ENCODE measurements around the gene CYP2C18. TPM values are rescaled to one million over a fixed set of nuclear protein-coding genes. Genes with fewer than 3 reads are reported as not detected.
"Not testable (repeated sequence)": the region's sequence is repeated elsewhere in the genome, so short reads cannot be mapped to it uniquely, and the experiment has no call there.

Gene CYP2C18
- total RNA-seq, result 1.1 and 1.2 TPM in 2 replicates

DNA sequence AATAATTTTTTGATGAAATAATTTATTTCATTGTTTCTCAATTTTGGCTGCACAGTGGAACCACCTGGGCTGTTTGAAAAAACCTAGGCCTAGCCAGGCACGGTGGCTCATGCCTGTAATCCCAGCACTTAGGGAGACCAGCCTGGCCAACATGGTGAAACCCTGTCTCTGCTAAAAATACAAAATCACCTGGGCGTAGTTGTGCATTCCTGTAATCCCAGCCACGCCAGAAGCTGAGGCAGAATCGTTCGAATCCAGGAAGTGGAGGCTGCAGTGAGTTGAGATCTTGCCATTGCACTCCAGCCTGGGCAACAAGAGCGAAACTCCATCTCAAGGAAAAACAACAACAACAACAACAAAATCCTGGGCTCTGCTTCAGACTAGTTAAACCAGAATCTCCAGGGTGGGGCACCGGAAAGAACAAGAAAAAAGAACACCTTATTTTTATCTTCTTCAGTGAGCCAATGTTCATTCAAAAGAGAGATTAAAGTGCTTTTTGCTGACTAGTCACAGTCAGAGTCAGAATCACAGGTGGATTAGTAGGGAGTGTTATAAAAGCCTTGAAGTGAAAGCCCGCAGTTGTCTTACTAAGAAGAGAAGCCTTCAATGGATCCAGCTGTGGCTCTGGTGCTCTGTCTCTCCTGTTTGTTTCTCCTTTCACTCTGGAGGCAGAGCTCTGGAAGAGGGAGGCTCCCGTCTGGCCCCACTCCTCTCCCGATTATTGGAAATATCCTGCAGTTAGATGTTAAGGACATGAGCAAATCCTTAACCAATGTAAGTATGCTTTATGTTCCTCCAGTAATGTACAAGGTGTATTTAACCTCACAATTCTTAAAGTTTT, at the start of gene CYP2C18:
Gene CYP2C18, plus strand, starts transcription at position 516 of the 841 bp plus-strand sequence. Its CDS starts 91 bp downstream, at position 607.
- no peak for DNase-seq (ENCODE audit: low spot score)
- intact Hi-C loops (cut with micrococcal nuclease), result no loop called here
- H3K9me3 Mint-ChIP-seq, result peaks cover 4% of the 10 kb centered on the region
- no peaks in the 10 kb centered on the region for H3K4me1 Mint-ChIP-seq (ENCODE audit: low read depth)
- peaks cover 4% of the 10 kb centered on the region for H3K27me3 Mint-ChIP-seq (ENCODE audit: insufficient read depth)
- no peaks in the 10 kb centered on the region for H3K36me3 Mint-ChIP-seq (ENCODE audit: low read depth)
- no peak within 1 kb of the TSS for H3K4me3 Mint-ChIP-seq
- no peak within 1 kb of the TSS for H3K27ac Mint-ChIP-seq

DNA sequence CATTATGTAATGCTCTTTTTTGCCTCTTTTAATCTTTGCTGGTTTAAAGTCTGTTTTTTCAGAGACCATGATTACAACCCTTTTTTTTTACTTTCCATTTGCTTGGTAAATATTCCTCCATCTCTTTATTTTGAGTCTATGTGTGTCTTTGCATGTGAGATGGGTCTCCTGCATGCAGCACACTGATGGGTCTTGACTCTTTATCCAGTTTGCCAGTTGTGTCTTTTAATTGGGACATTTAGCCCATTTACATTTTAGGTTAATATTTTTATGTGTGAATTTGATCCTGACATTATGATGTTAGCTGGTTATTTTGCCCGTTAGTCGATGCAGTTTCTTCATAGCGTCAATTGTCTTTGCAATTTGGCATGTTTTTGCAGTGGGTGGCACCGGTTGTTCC, 45.4 kb upstream of the CYP2C18 start:
- H3K27ac Mint-ChIP-seq; intact Hi-C loops (cut with micrococcal nuclease); H3K36me3 Mint-ChIP-seq (ENCODE audit: low read depth); H3K4me1 Mint-ChIP-seq (ENCODE audit: low read depth); DNase-seq (ENCODE audit: low spot score); H3K27me3 Mint-ChIP-seq (ENCODE audit: insufficient read depth); H3K4me3 Mint-ChIP-seq: not testable (repeated sequence)
- peaks cover 33% of the 10 kb centered on the region for H3K9me3 Mint-ChIP-seq

DNA sequence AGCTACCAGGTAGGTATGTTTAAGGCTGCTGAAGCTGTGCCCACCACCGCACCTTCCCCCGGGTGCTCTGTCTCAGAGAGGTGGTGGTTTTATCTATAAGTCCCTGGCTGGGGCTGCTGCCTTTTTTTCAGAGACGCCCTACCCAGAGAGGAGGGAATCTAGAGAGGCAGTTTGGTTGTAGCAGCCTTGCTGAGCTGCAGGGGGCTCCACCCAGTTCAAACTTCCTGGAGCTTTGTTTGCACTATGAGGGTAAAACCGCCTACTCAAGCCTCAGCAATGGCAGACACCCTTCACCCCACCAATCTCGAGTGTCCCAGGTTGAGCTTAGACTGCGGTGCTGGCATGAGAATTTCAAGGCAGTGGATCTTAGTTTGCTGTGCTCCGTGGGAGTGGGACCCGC, 43.6 kb upstream of the CYP2C18 start:
- intact Hi-C loops (cut with micrococcal nuclease), result no loop called here
- Mint-ChIP-seq H3K9me3 (peaks cover 32% of the 10 kb centered on the region), H3K4me3 (no peak overlapping the region), H3K36me3 (ENCODE audit: low read depth) (peaks cover 2% of the 10 kb centered on the region), H3K4me1 (ENCODE audit: low read depth) (no peaks in the 10 kb centered on the region), H3K27ac (no peak overlapping the region), H3K27me3 (ENCODE audit: insufficient read depth) (no peaks in the 10 kb centered on the region)
- DNase-seq (ENCODE audit: low spot score), result no peak

DNA sequence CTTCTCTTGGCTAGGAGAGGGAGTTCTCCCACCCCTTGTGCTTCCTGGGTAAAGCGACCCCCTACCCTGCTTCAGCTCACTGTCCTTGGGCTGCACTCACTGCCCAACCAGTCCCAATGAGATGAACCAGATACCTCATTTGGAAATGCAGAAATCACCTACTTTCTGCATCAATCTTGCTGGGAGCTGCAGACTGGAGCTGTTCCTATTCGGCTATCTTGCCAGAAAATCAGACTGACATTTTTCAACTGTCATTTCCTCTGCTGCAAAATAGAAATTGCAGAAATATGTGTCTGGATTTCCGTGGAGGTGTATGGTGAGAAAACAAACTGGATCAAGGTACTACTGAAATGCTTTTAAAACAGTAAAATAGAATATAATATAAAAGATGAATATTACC, 43.0 kb upstream of the CYP2C18 start:
- Mint-ChIP-seq H3K27ac (no peak overlapping the region), H3K9me3 (peaks cover 28% of the 10 kb centered on the region), H3K4me1 (ENCODE audit: low read depth) (no peaks in the 10 kb centered on the region), H3K27me3 (ENCODE audit: insufficient read depth) (no peaks in the 10 kb centered on the region), H3K36me3 (ENCODE audit: low read depth) (peaks cover 2% of the 10 kb centered on the region), H3K4me3 (no peak overlapping the region)
- intact Hi-C loops (cut with micrococcal nuclease), result no loop called here
- DNase-seq (ENCODE audit: low spot score), result no peak

DNA sequence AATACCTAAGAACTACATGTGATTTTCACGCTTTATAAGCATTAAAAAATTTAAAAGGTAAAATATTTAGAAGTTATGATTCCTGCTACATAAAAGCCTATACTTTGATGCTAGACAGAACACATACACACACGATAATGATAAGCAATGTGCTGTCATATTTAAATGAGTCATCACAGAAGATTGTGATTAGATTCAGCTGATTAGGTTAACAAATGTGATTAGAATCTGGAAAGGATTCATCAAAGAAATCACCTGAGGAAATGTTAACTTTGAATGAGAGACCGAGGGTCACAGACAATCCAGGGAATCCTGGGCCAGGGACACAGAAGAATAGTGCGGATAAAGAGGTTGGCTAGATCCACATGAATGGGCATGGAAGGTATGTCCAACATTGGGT, 42.0 kb upstream of the CYP2C18 start:
- Mint-ChIP-seq H3K9me3 (peaks cover 22% of the 10 kb centered on the region), H3K27me3 (ENCODE audit: insufficient read depth) (no peaks in the 10 kb centered on the region), H3K27ac (no peak overlapping the region), H3K4me3 (no peak overlapping the region), H3K36me3 (ENCODE audit: low read depth) (peaks cover 2% of the 10 kb centered on the region), H3K4me1 (ENCODE audit: low read depth) (no peaks in the 10 kb centered on the region)
- intact Hi-C loops (cut with micrococcal nuclease), result no loop called here
- no peak for DNase-seq (ENCODE audit: low spot score)

DNA sequence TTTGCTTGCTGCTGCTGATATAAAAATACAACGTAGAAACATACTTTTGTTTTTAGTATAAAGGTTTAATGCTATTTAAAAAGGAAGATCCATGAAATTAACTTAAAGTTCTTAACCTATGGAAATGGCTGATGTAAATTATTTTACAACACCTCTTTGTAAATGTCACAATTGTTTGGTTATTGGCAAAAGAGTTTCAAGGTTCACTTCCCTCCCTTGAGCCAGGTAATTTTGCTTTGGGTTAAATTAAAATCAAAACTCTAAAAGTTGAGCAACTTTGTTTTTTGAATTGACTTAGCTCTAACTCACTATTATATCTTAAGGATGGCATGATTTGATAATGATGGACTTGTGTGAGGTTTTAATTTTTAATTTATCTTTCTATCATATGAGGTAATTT, 39.2 kb upstream of the CYP2C18 start:
- no peaks in the 10 kb centered on the region for H3K4me1 Mint-ChIP-seq (ENCODE audit: low read depth)
- intact Hi-C loops (cut with micrococcal nuclease), result no loop called here
- peaks cover 2% of the 10 kb centered on the region for H3K9me3 Mint-ChIP-seq
- no peak overlapping the region for H3K4me3 Mint-ChIP-seq
- no peak for DNase-seq (ENCODE audit: low spot score)
- no peaks in the 10 kb centered on the region for H3K27me3 Mint-ChIP-seq (ENCODE audit: insufficient read depth)
- H3K36me3 Mint-ChIP-seq (ENCODE audit: low read depth), result no peaks in the 10 kb centered on the region
- no peak overlapping the region for H3K27ac Mint-ChIP-seq

DNA sequence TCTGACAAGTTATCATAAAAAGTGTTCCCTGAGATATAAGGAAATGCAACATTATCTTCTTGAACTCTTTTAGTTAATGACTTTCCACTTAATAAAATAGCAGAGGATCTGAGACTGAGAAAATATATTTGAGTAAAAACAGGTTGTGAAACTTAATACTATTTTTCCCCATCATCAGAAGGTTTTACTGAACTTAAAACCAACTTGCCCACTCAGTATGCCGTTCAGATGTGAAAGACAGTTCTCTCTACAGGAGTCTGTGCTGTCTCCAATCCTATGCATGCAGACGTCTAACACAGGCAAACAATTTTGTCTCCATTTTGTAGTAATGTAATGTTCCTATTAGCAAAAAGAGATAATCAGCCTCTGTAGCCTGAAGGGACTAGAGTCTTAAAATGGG, 38.2 kb upstream of the CYP2C18 start:
- Mint-ChIP-seq H3K36me3 (ENCODE audit: low read depth) (no peaks in the 10 kb centered on the region), H3K9me3 (no peaks in the 10 kb centered on the region), H3K4me1 (ENCODE audit: low read depth) (no peaks in the 10 kb centered on the region), H3K4me3 (no peak overlapping the region), H3K27me3 (ENCODE audit: insufficient read depth) (no peaks in the 10 kb centered on the region), H3K27ac (no peak overlapping the region)
- intact Hi-C loops (cut with micrococcal nuclease), result no loop called here
- DNase-seq (ENCODE audit: low spot score), result no peak

DNA sequence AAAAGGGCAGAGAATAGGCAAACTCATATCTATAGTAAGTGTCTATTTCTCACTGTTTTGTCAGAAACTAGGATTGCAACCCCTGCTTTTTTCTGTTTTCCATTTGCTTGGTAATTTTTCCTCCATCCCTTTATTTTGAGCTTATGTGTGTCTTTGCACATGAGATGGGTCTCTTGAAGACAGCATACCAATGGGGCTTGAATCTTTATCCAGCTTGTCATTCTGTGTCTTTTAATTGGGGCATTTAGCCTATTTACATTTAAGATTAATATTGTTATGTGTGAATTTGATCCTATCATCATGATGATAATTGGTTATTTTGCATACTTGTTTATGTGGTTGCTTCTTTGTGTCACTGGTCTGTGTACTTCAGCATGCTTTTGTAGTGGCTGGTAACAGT, 28.3 kb upstream of the CYP2C18 start:
- H3K4me1 Mint-ChIP-seq (ENCODE audit: low read depth); H3K27ac Mint-ChIP-seq; intact Hi-C loops (cut with micrococcal nuclease): not testable (repeated sequence)

DNA sequence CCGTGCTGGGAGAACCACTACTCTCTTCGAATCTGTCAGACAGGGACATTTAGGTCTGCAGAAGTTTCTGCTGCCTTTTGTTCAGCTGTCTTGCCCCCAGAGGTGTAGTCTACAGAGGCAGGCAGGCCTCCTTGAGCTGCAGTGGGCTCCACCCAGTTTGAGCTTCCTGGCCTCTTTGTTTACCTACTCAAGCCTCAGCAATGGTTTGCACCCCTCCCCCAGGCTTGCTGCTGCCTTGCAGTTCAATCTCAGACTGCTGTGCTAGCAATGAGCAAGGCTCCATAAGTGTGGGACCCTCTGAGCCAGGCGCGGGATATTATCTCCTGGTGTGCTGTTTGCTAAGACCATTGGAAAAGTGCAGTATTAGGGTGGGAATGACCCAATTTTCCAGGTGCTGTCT, 20.5 kb upstream of the CYP2C18 start:
- H3K27me3 Mint-ChIP-seq (ENCODE audit: insufficient read depth); DNase-seq (ENCODE audit: low spot score); H3K27ac Mint-ChIP-seq; H3K9me3 Mint-ChIP-seq; H3K4me1 Mint-ChIP-seq (ENCODE audit: low read depth); intact Hi-C loops (cut with micrococcal nuclease); H3K36me3 Mint-ChIP-seq (ENCODE audit: low read depth); H3K4me3 Mint-ChIP-seq: not testable (repeated sequence)

More for the DNA sequence above, 28.3 kb upstream of the CYP2C18 start:
- H3K9me3 Mint-ChIP-seq; H3K4me3 Mint-ChIP-seq; H3K36me3 Mint-ChIP-seq (ENCODE audit: low read depth); DNase-seq (ENCODE audit: low spot score); H3K27me3 Mint-ChIP-seq (ENCODE audit: insufficient read depth): not testable (repeated sequence)

DNA sequence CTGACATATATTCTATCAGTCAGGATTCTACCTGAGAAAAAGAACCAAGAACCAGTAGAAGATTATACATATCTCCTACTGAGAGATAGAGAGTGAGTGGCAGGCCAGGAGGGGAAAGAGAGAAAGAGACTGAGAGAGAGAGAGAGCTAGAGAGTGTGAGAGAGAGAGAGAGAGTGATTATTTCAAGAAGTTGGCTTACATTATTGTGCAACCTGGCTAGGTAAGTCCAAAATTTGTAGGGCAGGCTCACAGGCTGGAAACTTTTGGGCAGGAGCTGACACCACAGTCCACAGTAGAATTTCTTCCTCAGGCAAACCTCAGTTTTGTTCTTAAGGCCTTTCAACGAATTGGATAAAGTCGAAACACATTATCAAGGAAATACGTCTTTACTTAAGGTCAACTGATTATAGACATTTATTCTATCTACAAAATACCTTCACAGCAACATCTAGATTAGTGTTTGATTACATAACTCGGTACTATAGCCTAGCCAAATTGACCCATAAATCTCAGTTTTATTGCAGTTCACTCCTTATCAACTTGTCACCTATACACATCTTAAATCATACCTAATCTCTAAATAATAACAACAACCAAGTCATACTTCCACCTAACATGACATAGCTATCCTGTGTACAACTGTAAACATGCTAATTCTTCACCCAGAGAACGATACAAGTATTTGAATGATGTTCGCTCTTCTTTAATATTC, 17.0 kb upstream of the CYP2C18 start:
- no peaks in the 10 kb centered on the region for H3K36me3 Mint-ChIP-seq (ENCODE audit: low read depth)
- H3K4me3 Mint-ChIP-seq, result no peak overlapping the region
- no peaks in the 10 kb centered on the region for H3K4me1 Mint-ChIP-seq (ENCODE audit: low read depth)
- H3K27me3 Mint-ChIP-seq (ENCODE audit: insufficient read depth), result no peaks in the 10 kb centered on the region
- DNase-seq (ENCODE audit: low spot score), result no peak
- intact Hi-C loops (cut with micrococcal nuclease), result no loop called here
- H3K27ac Mint-ChIP-seq, result no peak overlapping the region
- H3K9me3 Mint-ChIP-seq, result no peaks in the 10 kb centered on the region

DNA sequence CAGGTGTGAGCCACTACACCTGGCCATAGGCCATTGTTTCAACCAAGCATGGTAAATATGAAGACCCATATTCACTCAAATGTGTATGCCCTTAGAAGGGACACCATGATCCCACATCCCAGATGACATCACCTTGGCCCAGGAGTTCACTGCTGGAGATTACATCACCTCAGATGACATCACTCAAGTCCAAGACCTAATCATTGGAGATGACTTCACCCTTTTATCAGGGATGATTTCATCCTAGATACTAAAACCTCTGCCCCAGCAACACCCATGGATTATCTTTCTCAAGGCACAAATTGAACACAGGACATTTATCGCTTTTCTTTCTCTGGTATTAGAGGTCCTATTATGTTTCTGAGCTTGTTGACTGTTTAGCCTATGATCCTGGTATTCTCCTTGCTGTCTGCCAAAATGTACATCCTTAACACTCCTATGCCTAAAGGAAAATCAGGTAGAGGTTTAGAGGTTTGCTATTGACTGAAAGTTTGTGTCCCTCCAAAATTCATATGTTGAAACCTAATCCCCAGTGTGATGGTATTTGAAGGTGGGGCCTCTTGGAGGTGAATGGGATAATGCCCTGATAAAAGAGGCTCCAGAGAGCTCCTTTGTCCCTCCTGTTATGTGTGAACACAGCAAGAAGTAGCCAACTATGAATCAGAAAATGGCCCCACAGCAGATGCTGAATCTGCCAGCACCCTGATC, 9.8 kb upstream of the CYP2C18 start:
- DNase-seq (ENCODE audit: low spot score), result no peak
- intact Hi-C loops (cut with micrococcal nuclease), result no loop called here
- Mint-ChIP-seq H3K27ac (no peak overlapping the region), H3K4me1 (ENCODE audit: low read depth) (no peaks in the 10 kb centered on the region), H3K27me3 (ENCODE audit: insufficient read depth) (no peaks in the 10 kb centered on the region), H3K36me3 (ENCODE audit: low read depth) (no peaks in the 10 kb centered on the region), H3K9me3 (no peaks in the 10 kb centered on the region), H3K4me3 (no peak overlapping the region)

DNA sequence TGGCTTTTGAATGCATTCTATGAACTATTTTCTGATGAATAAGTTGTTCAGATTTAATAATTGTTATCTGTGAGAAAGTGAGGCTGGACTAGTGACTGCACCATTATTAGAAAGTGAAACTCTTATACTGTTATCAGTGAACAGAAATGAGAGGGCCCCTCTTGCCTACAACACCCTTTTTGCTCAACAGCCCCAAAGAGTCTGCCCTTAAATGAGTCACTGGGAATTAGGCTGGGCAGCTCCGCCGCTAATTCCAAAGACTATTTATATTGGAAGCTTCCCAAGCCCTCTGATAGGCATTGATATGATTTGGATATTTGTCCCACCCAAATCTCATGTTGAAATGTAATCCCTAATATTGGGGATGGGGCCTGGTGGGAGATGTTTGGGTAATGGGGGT, 7.0 kb upstream of the CYP2C18 start:
- Mint-ChIP-seq H3K9me3 (no peaks in the 10 kb centered on the region), H3K27ac (no peak overlapping the region), H3K4me1 (ENCODE audit: low read depth) (no peaks in the 10 kb centered on the region), H3K4me3 (no peak overlapping the region), H3K27me3 (ENCODE audit: insufficient read depth) (no peaks in the 10 kb centered on the region), H3K36me3 (ENCODE audit: low read depth) (no peaks in the 10 kb centered on the region)
- DNase-seq (ENCODE audit: low spot score), result no peak
- intact Hi-C loops (cut with micrococcal nuclease), result no loop called here

DNA sequence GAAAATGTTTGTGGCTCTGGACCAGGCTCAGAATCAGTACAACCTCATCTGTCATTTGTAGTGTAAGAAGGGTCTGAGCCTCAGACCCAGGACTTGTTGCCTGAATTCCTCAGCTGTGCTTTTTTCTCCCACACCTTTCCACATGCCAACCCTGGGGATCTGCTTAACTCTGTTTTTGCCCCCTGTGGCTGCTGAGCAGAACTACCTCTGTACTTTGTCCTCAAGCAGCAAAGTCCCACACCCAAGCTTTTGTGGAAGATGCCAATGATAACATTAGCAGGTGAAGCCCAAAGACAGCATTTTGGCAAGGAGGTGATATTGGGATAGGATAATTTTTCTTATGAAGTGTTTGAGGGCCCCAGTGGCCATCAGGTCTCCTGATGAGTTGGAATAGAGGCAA, 5.8 kb upstream of the CYP2C18 start:
- no peaks in the 10 kb centered on the region for H3K4me1 Mint-ChIP-seq (ENCODE audit: low read depth)
- no peaks in the 10 kb centered on the region for H3K9me3 Mint-ChIP-seq
- intact Hi-C loops (cut with micrococcal nuclease), result no loop called here
- H3K4me3 Mint-ChIP-seq, result no peak overlapping the region
- no peaks in the 10 kb centered on the region for H3K36me3 Mint-ChIP-seq (ENCODE audit: low read depth)
- no peak for DNase-seq (ENCODE audit: low spot score)
- peaks cover 2% of the 10 kb centered on the region for H3K27me3 Mint-ChIP-seq (ENCODE audit: insufficient read depth)
- H3K27ac Mint-ChIP-seq, result no peak overlapping the region

Measured in activated T-helper 1 cell treated with anti-CD3 and anti-CD28 coated beads, Interleukin-12 subunit alpha, Interleukin-12 subunit beta, Interleukin-2, Interleukin-4 antibody, amounts not matched to agents 30 ng/mL and 10 ng/mL and 1 ng/mL, durations not matched to agents 14 hours and 24 hours and 36 hours (primary cell).